Psoas muscle (tissue), 8 donors: ENCODE data around the gene CAPN15. TPM values are rescaled to one million over a fixed set of nuclear protein-coding genes. Genes with fewer than 3 reads are reported as not detected.

Source experiments
- ATAC-seq, 4 donors: fragments of 200-7000 bp; cut with Tn5 transposase; one replicate each; pipeline ENCODE4 v1.9.1; 2020; ENCODE audit warnings: moderate library complexity in 3 of 4, mild to moderate bottlenecking in 2 of 4
- DNase-seq, 2 donors: peaks; one replicate each; pipeline ENCODE4 v3.0.0-alpha.2; 2020
- H3K27ac ChIP-seq: fragments of 200-600 bp; one replicate; pipeline ENCODE4 v1.8.0; 2022
- H3K27me3 ChIP-seq, 3 donors: fragments of 200-600 bp in 1 of 3; one replicate each; pipeline versions ENCODE4 v1.6.1 to v1.8.0; 2013 to 2022; ENCODE audit warnings: low read length in 2 of 3, mild to moderate bottlenecking in 2 of 3, moderate library complexity in 1 of 3; ENCODE audit not compliant: insufficient read depth in 3 of 3
- H3K36me3 ChIP-seq, 2 donors: fragments of 200-600 bp in 1 of 2; one replicate each; pipeline versions ENCODE4 v1.6.1 to v1.8.0; 2013 to 2022; ENCODE audit warnings: low read depth in 1 of 2, mild to moderate bottlenecking in 1 of 2, moderate library complexity in 1 of 2; ENCODE audit not compliant: insufficient read depth in 1 of 2
- H3K4me1 ChIP-seq: fragments of 200-600 bp; one replicate; pipeline ENCODE4 v1.8.0; 2022
- H3K4me3 ChIP-seq: fragments of 200-600 bp; one replicate; pipeline ENCODE4 v1.8.0; 2022; ENCODE audit warnings: mild to moderate bottlenecking
- H3K9me3 ChIP-seq: fragments of 200-600 bp; one replicate; pipeline ENCODE4 v1.8.0; 2022
- CTCF ChIP-seq: fragments of 200-600 bp; IDR thresholded peaks from one replicate; pipeline ENCODE4 v1.8.0; 2022; ENCODE audit warnings: antibody characterized with exemption
- WGBS, 3 donors: extraction: QIAGEN DNeasy Blood & Tissue Kit; methylation state at CpG; one replicate each; pipeline versions ENCODE4 v1.1.6 to v1.1.7; 2013; 5-methylcytosine and 5-hydroxymethylcytosine counted together
- intact Hi-C, 2 donors: fragments of 100-400 bp; cut with DNase I; formaldehyde crosslinking; loops; one replicate each; pipeline versions ENCODE4 v1.11.0 to v1.14.2; 2022
- polyA plus RNA-seq, 3 donors: library from polyadenylated mRNA; stranded (reverse); fragments of 200-250 nt; gene quantifications; one replicate each; pipeline ENCODE4 v1.2.3, GENCODE V29; 2013
- total RNA-seq, 4 donors: library from RNA; stranded (reverse); fragmentation: NEBNext Ultra II Directional in 2 of 4; extraction: Animal tissue kit (Norgen Biotek cat#: 25700) in 2 of 4; gene quantifications; one replicate each; pipeline versions ENCODE4 v1.2.1 to v1.2.4, GENCODE V29; 2021 to 2023
- donor health status: healthy with polysubstance abuse.
- donor health status: DM: no; HTN: no; CAD: no; lungs with moderate emphysema.
- donor health status: Bipolar disorder and iron deficiency.
- donor health status: healthy.
- donor health status: DM: yes; HTN: yes; CAD: no.
- donor health status: DM: no; HTN: no; CAD: no.
- donor health status: DM: no; HTN: no; CAD: no.
- donor health status: DM: yes; HTN: yes; CAD: no.

CAPN15 gene
- total and polyA plus RNA-seq, 7 donors: 14.9 to 32.1 (median 25.5) TPM

DNA sequence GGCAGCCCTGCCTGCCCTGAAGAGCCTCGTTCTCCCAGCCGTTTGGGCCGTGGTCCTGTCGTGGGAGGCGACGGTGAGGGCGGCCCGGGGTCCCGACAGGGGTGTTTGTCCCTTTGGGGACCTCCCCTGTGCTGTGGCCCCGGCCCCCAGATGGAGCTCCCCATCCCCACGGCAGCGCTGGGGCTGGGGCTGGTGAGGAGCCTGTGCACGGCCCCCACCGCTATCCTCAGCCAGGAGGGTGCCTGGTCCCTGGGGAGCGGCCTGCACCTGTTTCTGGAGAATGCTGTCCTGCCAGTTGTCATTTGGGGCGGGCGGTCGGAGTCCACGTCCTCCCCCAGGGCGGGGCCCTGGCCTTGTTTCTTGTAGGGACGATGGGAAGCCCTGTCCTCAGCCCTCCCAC, 6.6 kb downstream of the CAPN15 start:
- Histone ChIP-seq H3K4me3 (peak overlapping the region; percentile 45), H3K36me3 (peaks cover 0 to 14% of the 10 kb centered on the region in 2 donors), H3K4me1 (peaks cover 51% of the 10 kb centered on the region), H3K9me3 (no peaks in the 10 kb centered on the region), H3K27ac (peak overlapping the region; percentile 85), H3K27me3 (no peaks in the 10 kb centered on the region)
- no peak for TF ChIP-seq CTCF
- intact Hi-C loops: no loop called here
- WGBS, 3 donors: 27 to 57% (median 37%) methylated on average over 19 to 21 of the region's 21 CpGs
- peak; percentile 75 to 90 for DNase-seq
- ATAC-seq: peak; percentile 48 to 65 (median 58)

GRCh38 chr16:534856-535445, 7.4 kb downstream of the CAPN15 start:
- peak overlapping the region; percentile 45 for H3K4me3 ChIP-seq
- H3K9me3 ChIP-seq: no peaks in the 10 kb centered on the region
- ATAC-seq (peak; percentile 79 to 88 (median 84)), DNase-seq (peak in 1 of 2 donors; percentile 89)
- H3K36me3 ChIP-seq: peaks cover 0 to 14% of the 10 kb centered on the region in 2 donors
- H3K4me1 ChIP-seq: peaks cover 42% of the 10 kb centered on the region
- 63 to 78% (median 64%) methylated on average over 27 of the region's 27 CpGs for WGBS, 3 donors
- peak overlapping the region; percentile 85 for H3K27ac ChIP-seq
- H3K27me3 ChIP-seq: no peaks in the 10 kb centered on the region
- no peak for TF ChIP-seq CTCF
- intact Hi-C loops: no loop called here

DNA sequence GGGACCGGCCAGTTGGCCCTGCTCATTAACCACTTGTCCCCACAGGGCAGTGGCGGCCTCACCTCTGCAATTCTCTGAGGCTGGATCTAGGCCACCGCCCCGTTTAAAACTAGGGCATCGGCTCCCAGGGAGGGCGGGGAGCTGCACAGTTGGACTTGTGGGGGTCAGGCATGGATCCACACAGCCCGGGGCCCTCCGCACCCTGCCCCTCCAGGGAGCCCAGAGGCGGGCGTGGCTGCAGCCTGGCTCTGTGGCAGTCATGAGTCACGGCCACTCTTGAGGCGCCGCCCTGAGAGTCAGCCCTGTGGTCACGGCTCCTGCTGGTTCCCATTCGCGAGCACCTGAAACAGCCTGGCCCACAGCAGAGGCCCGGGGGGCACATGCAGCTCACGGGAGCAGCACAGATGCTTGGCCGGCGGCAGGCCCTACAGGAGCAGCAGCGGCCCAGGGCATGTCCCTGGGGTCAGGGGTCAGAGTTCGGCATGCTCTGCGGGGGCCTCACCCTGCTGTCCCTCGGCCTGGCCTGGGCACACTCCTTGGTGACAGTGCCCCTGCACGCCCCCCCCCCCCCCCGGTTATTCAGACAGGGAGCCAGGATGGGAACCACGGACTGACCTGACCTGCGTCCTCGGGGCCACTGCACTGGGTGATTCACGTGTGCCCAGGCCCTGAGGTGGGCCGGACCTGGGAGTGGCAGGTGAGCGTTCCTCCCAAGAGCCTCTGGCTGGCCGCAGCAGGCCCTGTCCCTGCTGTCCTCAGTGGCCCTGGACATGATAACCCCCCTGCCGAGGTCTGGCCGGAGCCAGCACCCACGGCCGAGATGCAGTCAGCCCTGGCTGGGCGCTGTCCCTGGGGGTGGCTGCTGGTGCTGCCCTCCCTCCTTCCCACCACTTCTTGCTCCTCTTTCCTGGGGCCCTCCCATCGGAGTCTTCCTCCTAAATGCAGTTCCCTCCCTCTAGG, 8.2 kb downstream of the CAPN15 start:
- 50 to 64% (median 53%) methylated on average over 34 to 39 of the region's 39 CpGs for WGBS, 3 donors
- H3K4me1 ChIP-seq: peaks cover 36% of the 10 kb centered on the region
- H3K27ac ChIP-seq: peak overlapping the region; percentile 85
- peak; percentile 79 to 87 (median 83) for ATAC-seq
- no peaks in the 10 kb centered on the region for H3K9me3 ChIP-seq
- peaks cover 0 to 20% of the 10 kb centered on the region in 2 donors for H3K36me3 ChIP-seq
- no peaks in the 10 kb centered on the region for H3K27me3 ChIP-seq
- DNase-seq: peak; percentile 82 to 91
- intact Hi-C loops: no loop called here
- H3K4me3 ChIP-seq: peak overlapping the region; percentile 45
- TF ChIP-seq CTCF: peak; percentile 17

DNA sequence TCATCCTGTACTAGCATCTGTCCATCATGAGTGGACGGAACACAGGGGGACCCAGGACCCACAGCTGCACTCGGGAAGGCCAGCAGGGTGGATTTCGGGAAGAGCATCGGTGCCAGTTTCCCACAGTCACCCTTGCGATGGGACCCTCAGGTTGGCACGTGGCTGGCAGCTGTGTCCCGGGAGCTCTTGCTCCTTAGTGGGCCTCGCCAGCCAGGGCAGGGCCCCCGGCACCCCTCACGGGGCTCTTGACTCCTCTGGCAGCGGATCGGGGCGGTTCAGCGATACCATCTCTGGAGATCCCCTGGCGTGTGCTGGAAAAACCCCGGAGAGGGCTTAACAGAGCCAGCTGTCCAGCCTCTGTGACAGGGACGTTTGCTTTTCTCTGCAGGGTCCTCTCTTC, 9.2 kb downstream of the CAPN15 start:
- 70 to 83% (median 73%) methylated on average over 17 of the region's 17 CpGs for WGBS, 3 donors
- H3K27me3 ChIP-seq: no peaks in the 10 kb centered on the region
- H3K36me3 ChIP-seq: peaks cover 0 to 22% of the 10 kb centered on the region in 2 donors
- H3K4me3 ChIP-seq: no peak overlapping the region
- no peak overlapping the region for H3K27ac ChIP-seq
- H3K4me1 ChIP-seq: peaks cover 36% of the 10 kb centered on the region
- TF ChIP-seq CTCF: no peak
- ATAC-seq (no peak), DNase-seq (no peak)
- H3K9me3 ChIP-seq: no peaks in the 10 kb centered on the region
- intact Hi-C loops: no loop called here
